Activated CD4-positive, alpha-beta T cell treated with anti-CD3 and anti-CD28 coated beads for 24 hours (primary cell): ENCODE measurements around the gene RAPGEF5.

Source experiments
- DNase-seq, 2 donors: peaks; one replicate each; pipeline ENCODE4 v3.0.0-alpha.2; 2020; ENCODE audit warnings: low read depth in 2 of 2

The RAPGEF5 gene

GRCh38 chr7:22152690-22153089 is 204.3 kb downstream of the RAPGEF5 start:
- no peak for DNase-seq

- no peak for DNase-seq
These were observed 205.1 kb downstream of the RAPGEF5 start for GRCh38 chr7:22151901-22152300.

- no peak for DNase-seq
These were observed 206.7 kb downstream of the RAPGEF5 start for GRCh38 chr7:22150221-22150620.

- DNase-seq: no peak
These were observed 209.1 kb downstream of the RAPGEF5 start for GRCh38 chr7:22147868-22148267.

- DNase-seq: no peak
These were observed 209.9 kb downstream of the RAPGEF5 start for GRCh38 chr7:22146961-22147512.

GRCh38 chr7:22144950-22145349 is 212.0 kb downstream of the RAPGEF5 start:
- no peak for DNase-seq

GRCh38 chr7:22143491-22143890 is 213.5 kb downstream of the RAPGEF5 start:
- DNase-seq: no peak

GRCh38 chr7:22142572-22142971 is 214.4 kb downstream of the RAPGEF5 start:
- DNase-seq: no peak

- no peak for DNase-seq
These were observed 215.6 kb downstream of the RAPGEF5 start for GRCh38 chr7:22141355-22141754.

GRCh38 chr7:22140578-22140977 is 216.4 kb downstream of the RAPGEF5 start:
- no peak for DNase-seq

GRCh38 chr7:22138886-22139285 is 218.1 kb downstream of the RAPGEF5 start:
- no peak for DNase-seq

- no peak for DNase-seq
These were observed 218.8 kb downstream of the RAPGEF5 start for GRCh38 chr7:22138106-22138505.

- DNase-seq: no peak
These were observed 219.5 kb downstream of the RAPGEF5 start for GRCh38 chr7:22137466-22137865.

GRCh38 chr7:22137026-22137425 is 219.9 kb downstream of the RAPGEF5 start:
- DNase-seq: no peak

- DNase-seq: no peak
These were observed 227.0 kb downstream of the RAPGEF5 start for GRCh38 chr7:22129819-22130580.

GRCh38 chr7:22129166-22129565 is 227.8 kb downstream of the RAPGEF5 start:
- no peak for DNase-seq

- no peak for DNase-seq
These were observed 228.4 kb downstream of the RAPGEF5 start for GRCh38 chr7:22128528-22128920.

GRCh38 chr7:22127835-22128527 is 229.0 kb downstream of the RAPGEF5 start:
- no peak for DNase-seq

GRCh38 chr7:22125436-22125835 is 231.5 kb downstream of the RAPGEF5 start:
- DNase-seq: no peak

GRCh38 chr7:22124941-22125340 is 232.0 kb downstream of the RAPGEF5 start:
- no peak for DNase-seq

GRCh38 chr7:22123139-22123538 is 233.8 kb downstream of the RAPGEF5 start:
- DNase-seq: no peak

GRCh38 chr7:22121702-22122474 is 235.1 kb downstream of the RAPGEF5 start:
- DNase-seq: no peak
